ENCODE measurements around the gene FCAMR.
A peak's percentile ranks its signal among the peaks of the same experiment; 100 is the strongest.

The FCAMR gene

GRCh38 chr1:206992790-206993189 is 22.5 kb upstream of the FCAMR start:
- DNase-seq (ENCODE audit: low read depth), result no peak

- DNase-seq (ENCODE audit: low read depth), result no peak
These were observed 17.6 kb upstream of the FCAMR start for GRCh38 chr1:206987873-206988272.

- DNase-seq (ENCODE audit: low read depth), result no peak
These were observed 16.6 kb upstream of the FCAMR start for GRCh38 chr1:206986885-206987284.

- DNase-seq (ENCODE audit: low read depth), result no peak
These were observed 16.1 kb upstream of the FCAMR start for GRCh38 chr1:206986402-206986801.

- no peak for DNase-seq (ENCODE audit: low read depth)
These were observed 15.0 kb upstream of the FCAMR start for GRCh38 chr1:206985162-206985749.

GRCh38 chr1:206982216-206982615 is 12.0 kb upstream of the FCAMR start:
- DNase-seq (ENCODE audit: low read depth), result peak; percentile 45

- no peak for DNase-seq (ENCODE audit: low read depth)
These were observed 9.3 kb upstream of the FCAMR start for GRCh38 chr1:206979379-206980043.

- DNase-seq (ENCODE audit: low read depth), result no peak
These were observed 8.0 kb upstream of the FCAMR start for GRCh38 chr1:206978259-206978658.

- DNase-seq (ENCODE audit: low read depth), result no peak
These were observed 5.0 kb upstream of the FCAMR start for GRCh38 chr1:206975306-206975705.

GRCh38 chr1:206974140-206974539 is 3.9 kb upstream of the FCAMR start:
- DNase-seq (ENCODE audit: low read depth), result no peak

- DNase-seq (ENCODE audit: low read depth), result no peak
These were observed 2.5 kb upstream of the FCAMR start for GRCh38 chr1:206972728-206973127.

GRCh38 chr1:206971029-206971655 is 882 bp upstream of the FCAMR start:
- no peak for DNase-seq (ENCODE audit: low read depth)

GRCh38 chr1:206969090-206969489 is 1.2 kb downstream of the FCAMR start:
- no peak for DNase-seq (ENCODE audit: low read depth)

- DNase-seq (ENCODE audit: low read depth), result no peak
These were observed 3.0 kb downstream of the FCAMR start for GRCh38 chr1:206967096-206967849.

- DNase-seq (ENCODE audit: low read depth), result no peak
These were observed 4.5 kb downstream of the FCAMR start for GRCh38 chr1:206965781-206966180.

- DNase-seq (ENCODE audit: low read depth), result no peak
These were observed 6.5 kb downstream of the FCAMR start for GRCh38 chr1:206963740-206964139.

GRCh38 chr1:206963119-206963712 is 7.0 kb downstream of the FCAMR start:
- DNase-seq (ENCODE audit: low read depth), result no peak

- DNase-seq (ENCODE audit: low read depth), result no peak
These were observed 8.0 kb downstream of the FCAMR start for GRCh38 chr1:206962272-206962671.

GRCh38 chr1:206961668-206962067 is 8.6 kb downstream of the FCAMR start:
- no peak for DNase-seq (ENCODE audit: low read depth)

GRCh38 chr1:206960676-206961386 is 9.4 kb downstream of the FCAMR start:
- DNase-seq (ENCODE audit: low read depth), result no peak

GRCh38 chr1:206958144-206958543 is 12.1 kb downstream of the FCAMR start:
- no peak for DNase-seq (ENCODE audit: low read depth)

- DNase-seq (ENCODE audit: low read depth), result no peak
These were observed 12.6 kb downstream of the FCAMR start for GRCh38 chr1:206957639-206958038.

All from stimulated activated CD8-positive, alpha-beta memory T cell treated with anti-CD3 and anti-CD28 coated beads, Interleukin-12 subunit alpha, Interleukin-12 subunit beta, amount 100 ng/mL, for 1 hour (primary cell).